HepG2 (cell line): ENCODE data around the gene WDR5B.

Experiments
- ARHGAP35 ChIP-seq: sonication (generic); formaldehyde crosslinking; IDR thresholded peaks from 2 replicates; pipeline ENCODE4 v1.9.0; 2022; ENCODE audit warnings: mild to moderate bottlenecking, inconsistent platforms, moderate library complexity, missing genetic modification reagents, borderline replicate concordance
- BRCA1 ChIP-seq: sonication (generic); formaldehyde crosslinking; IDR thresholded peaks from 2 replicates; pipeline ENCODE4 v1.4.0; 2020; ENCODE audit warnings: missing genetic modification reagents
- CBX1 ChIP-seq: IDR thresholded peaks from one replicate; pipeline ENCODE4 v1.6.1; 2016; ENCODE audit warnings: antibody characterized with exemption, low read depth
- ESRRA ChIP-seq: sonication (generic); formaldehyde crosslinking; IDR thresholded peaks from 2 replicates; pipeline ENCODE4 v1.5.1; 2020; ENCODE audit warnings: mild to moderate bottlenecking, low read depth, missing genetic modification reagents
- IRX3 ChIP-seq: sonication (generic); formaldehyde crosslinking; IDR thresholded peaks from 2 replicates; pipeline ENCODE4 v1.8.1; 2023; ENCODE audit warnings: mild to moderate bottlenecking, low read depth, missing genetic modification reagents, borderline replicate concordance
- KLF15 ChIP-seq: sonication (generic); formaldehyde crosslinking; IDR thresholded peaks from 2 replicates; pipeline ENCODE4 v1.8.1; 2023; ENCODE audit warnings: borderline replicate concordance, mild to moderate bottlenecking, inconsistent platforms, missing genetic modification reagents, mixed read lengths
- SATB2 ChIP-seq: sonication (generic); formaldehyde crosslinking; IDR thresholded peaks from 2 replicates; pipeline ENCODE4 v1.5.0; 2020; ENCODE audit warnings: missing genetic modification reagents
- TBP ChIP-seq: sonication (generic); formaldehyde crosslinking; IDR thresholded peaks from 2 replicates; pipeline ENCODE4 v1.5.0; 2020; ENCODE audit warnings: missing genetic modification reagents
- ZNF30 ChIP-seq: sonication (generic); formaldehyde crosslinking; IDR thresholded peaks from 2 replicates; pipeline ENCODE4 v1.5.0; 2020; ENCODE audit warnings: mild to moderate bottlenecking, missing genetic modification reagents
- TF ChIP-seq, protein P1 (sequence below): sonication (generic); formaldehyde crosslinking; IDR thresholded peaks from 2 replicates; pipeline ENCODE4 v1.4.0; 2020; ENCODE audit warnings: missing genetic modification reagents, borderline replicate concordance
- TF ChIP-seq, protein P2 (sequence below): IDR thresholded peaks from 2 replicates; pipeline ENCODE4 v1.6.1; 2016; ENCODE audit warnings: missing compliant biosample characterization, missing genetic modification reagents, borderline replicate concordance
- TF ChIP-seq, protein P3 (sequence below): sonication (generic); formaldehyde crosslinking; IDR thresholded peaks from 2 replicates; pipeline ENCODE4 v1.5.0; 2020; ENCODE audit warnings: mild to moderate bottlenecking, missing genetic modification reagents, moderate library complexity
- TF ChIP-seq, protein P4 (sequence below): sonication (generic); formaldehyde crosslinking; IDR thresholded peaks from 2 replicates; pipeline ENCODE4 v1.4.0; 2020; ENCODE audit warnings: missing genetic modification reagents

DNA sequence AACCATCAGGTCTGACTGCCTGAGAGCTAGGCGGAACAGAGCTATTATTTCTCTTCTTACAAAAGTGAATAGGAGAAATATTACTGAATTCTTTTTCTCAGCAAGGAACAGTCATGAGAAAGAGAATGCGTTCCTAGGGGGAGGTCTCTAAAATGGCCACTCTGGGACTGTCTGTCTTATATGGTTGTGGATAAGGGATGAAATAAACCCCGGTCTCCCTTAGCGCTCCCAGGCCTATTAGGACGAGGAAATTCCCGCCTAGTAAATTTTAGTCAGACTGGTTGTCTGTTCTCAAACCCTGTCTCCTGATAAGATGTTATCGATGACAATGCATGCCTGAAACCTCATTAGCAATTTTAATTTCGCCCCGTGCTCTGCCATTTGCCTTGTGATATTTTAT is 20.1 kb upstream of the WDR5B start:
- TF ChIP-seq SATB2 (CRISPR knock-in tag): no peak
- TF ChIP-seq, protein P1, sequence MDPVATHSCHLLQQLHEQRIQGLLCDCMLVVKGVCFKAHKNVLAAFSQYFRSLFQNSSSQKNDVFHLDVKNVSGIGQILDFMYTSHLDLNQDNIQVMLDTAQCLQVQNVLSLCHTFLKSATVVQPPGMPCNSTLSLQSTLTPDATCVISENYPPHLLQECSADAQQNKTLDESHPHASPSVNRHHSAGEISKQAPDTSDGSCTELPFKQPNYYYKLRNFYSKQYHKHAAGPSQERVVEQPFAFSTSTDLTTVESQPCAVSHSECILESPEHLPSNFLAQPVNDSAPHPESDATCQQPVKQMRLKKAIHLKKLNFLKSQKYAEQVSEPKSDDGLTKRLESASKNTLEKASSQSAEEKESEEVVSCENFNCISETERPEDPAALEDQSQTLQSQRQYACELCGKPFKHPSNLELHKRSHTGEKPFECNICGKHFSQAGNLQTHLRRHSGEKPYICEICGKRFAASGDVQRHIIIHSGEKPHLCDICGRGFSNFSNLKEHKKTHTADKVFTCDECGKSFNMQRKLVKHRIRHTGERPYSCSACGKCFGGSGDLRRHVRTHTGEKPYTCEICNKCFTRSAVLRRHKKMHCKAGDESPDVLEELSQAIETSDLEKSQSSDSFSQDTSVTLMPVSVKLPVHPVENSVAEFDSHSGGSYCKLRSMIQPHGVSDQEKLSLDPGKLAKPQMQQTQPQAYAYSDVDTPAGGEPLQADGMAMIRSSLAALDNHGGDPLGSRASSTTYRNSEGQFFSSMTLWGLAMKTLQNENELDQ (CRISPR knock-in tag): no peak
- no peak for TF ChIP-seq BRCA1 (CRISPR knock-in tag)
- TF ChIP-seq ZNF30 (CRISPR knock-in tag): no peak
- TF ChIP-seq IRX3 (CRISPR knock-in tag): no peak
- TF ChIP-seq ARHGAP35: no peak
- no peak for TF ChIP-seq TBP (CRISPR knock-in tag)
- TF ChIP-seq KLF15 (CRISPR knock-in tag): no peak
- TF ChIP-seq, protein P2, sequence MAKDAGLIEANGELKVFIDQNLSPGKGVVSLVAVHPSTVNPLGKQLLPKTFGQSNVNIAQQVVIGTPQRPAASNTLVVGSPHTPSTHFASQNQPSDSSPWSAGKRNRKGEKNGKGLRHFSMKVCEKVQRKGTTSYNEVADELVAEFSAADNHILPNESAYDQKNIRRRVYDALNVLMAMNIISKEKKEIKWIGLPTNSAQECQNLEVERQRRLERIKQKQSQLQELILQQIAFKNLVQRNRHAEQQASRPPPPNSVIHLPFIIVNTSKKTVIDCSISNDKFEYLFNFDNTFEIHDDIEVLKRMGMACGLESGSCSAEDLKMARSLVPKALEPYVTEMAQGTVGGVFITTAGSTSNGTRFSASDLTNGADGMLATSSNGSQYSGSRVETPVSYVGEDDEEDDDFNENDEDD (CRISPR knock-in tag): no peak
- TF ChIP-seq ESRRA (CRISPR knock-in tag): no peak
- no peak for TF ChIP-seq CBX1
- TF ChIP-seq, protein P3, sequence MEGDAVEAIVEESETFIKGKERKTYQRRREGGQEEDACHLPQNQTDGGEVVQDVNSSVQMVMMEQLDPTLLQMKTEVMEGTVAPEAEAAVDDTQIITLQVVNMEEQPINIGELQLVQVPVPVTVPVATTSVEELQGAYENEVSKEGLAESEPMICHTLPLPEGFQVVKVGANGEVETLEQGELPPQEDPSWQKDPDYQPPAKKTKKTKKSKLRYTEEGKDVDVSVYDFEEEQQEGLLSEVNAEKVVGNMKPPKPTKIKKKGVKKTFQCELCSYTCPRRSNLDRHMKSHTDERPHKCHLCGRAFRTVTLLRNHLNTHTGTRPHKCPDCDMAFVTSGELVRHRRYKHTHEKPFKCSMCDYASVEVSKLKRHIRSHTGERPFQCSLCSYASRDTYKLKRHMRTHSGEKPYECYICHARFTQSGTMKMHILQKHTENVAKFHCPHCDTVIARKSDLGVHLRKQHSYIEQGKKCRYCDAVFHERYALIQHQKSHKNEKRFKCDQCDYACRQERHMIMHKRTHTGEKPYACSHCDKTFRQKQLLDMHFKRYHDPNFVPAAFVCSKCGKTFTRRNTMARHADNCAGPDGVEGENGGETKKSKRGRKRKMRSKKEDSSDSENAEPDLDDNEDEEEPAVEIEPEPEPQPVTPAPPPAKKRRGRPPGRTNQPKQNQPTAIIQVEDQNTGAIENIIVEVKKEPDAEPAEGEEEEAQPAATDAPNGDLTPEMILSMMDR (CRISPR knock-in tag): no peak
- TF ChIP-seq, protein P4, sequence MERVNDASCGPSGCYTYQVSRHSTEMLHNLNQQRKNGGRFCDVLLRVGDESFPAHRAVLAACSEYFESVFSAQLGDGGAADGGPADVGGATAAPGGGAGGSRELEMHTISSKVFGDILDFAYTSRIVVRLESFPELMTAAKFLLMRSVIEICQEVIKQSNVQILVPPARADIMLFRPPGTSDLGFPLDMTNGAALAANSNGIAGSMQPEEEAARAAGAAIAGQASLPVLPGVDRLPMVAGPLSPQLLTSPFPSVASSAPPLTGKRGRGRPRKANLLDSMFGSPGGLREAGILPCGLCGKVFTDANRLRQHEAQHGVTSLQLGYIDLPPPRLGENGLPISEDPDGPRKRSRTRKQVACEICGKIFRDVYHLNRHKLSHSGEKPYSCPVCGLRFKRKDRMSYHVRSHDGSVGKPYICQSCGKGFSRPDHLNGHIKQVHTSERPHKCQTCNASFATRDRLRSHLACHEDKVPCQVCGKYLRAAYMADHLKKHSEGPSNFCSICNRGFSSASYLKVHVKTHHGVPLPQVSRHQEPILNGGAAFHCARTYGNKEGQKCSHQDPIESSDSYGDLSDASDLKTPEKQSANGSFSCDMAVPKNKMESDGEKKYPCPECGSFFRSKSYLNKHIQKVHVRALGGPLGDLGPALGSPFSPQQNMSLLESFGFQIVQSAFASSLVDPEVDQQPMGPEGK (CRISPR knock-in tag): no peak
